ENCODE results near the gene ATRAID. TPM values are rescaled to one million over a fixed set of nuclear protein-coding genes. Genes with fewer than 3 reads are reported as not detected.
A peak's percentile ranks its signal among the peaks of the same experiment; 100 is the strongest.
"Not testable (repeated sequence)": the region's sequence is repeated elsewhere in the genome, so short reads cannot be mapped to it uniquely, and the experiment has no call there.

The ATRAID gene
- 100 to 1,000 TPM in 6 of 8 experiments, 10 to 100 TPM in 2; 77.0 to 252 (median 123) TPM for total RNA-seq

GRCh38 chr2:27211943-27212625 lies at the start of gene ATRAID, which contains the start of gene SLC5A6:
Gene ATRAID, plus strand, starts transcription at chr2:27212041. Its CDS starts 328 bp downstream, at chr2:27212369.
Gene SLC5A6, minus strand, starts transcription at chr2:27212268. Its CDS starts 4,618 bp downstream, at chr2:27207650.
- 0 to 1% (median 0%) methylated on average over 1 to 14 of the region's 73 CpGs; no CpG with 5 or more reads in 7 of the 10 experiments for WGBS, 10 experiments
- in situ Hi-C loops (cut with MboI; ENCODE audit: low pct_unique_long_range_greater_than_20kb in 2 of 9, low sequenced_read_pairs in 9 of 9, unreplicated experiment in 9 of 9) = loop anchor here in 1 of 9 experiments (25.0 kb wide), 1 partner anchor 125 kb away; the partner anchor contains the start of genes EMILIN1 and KHK
- peak; percentile 81 to 92 (median 89) for ATAC-seq (replicated peaks in 6 of 8)
- Histone ChIP-seq H3K4me3 (peak within 1 kb of the TSS; percentile 85 to 95 (median 93)), H3K4me1 (replicated peaks in 1 of 2) (peaks cover 19 to 23% of the 10 kb centered on the region in 2 donors), H3K27ac (peak within 1 kb of the TSS; percentile 98)

- in situ Hi-C loops (cut with MboI; ENCODE audit: low pct_unique_long_range_greater_than_20kb in 2 of 9, low sequenced_read_pairs in 9 of 9, unreplicated experiment in 9 of 9) = no loop called here
- H3K27ac ChIP-seq = no peak overlapping the region
- no peak overlapping the region for H3K4me3 ChIP-seq
- no peak for ATAC-seq (replicated peaks in 6 of 8)
- WGBS, 10 experiments = 48 to 93% (median 75%) methylated on average over 2 to 12 of the region's 15 CpGs
- no peaks in the 10 kb centered on the region for H3K4me1 ChIP-seq (replicated peaks in 1 of 2)
These were observed 49.4 kb upstream of the ATRAID start for GRCh38 chr2:27162151-27163121.

- H3K4me3 ChIP-seq = no peak overlapping the region
- H3K4me1 ChIP-seq (replicated peaks in 1 of 2) = no peaks in the 10 kb centered on the region
- in situ Hi-C loops (cut with MboI; ENCODE audit: low pct_unique_long_range_greater_than_20kb in 2 of 9, low sequenced_read_pairs in 9 of 9, unreplicated experiment in 9 of 9) = no loop called here
- no peak for ATAC-seq (replicated peaks in 6 of 8)
- H3K27ac ChIP-seq = no peak overlapping the region
- 38 to 93% (median 74%) methylated on average over 1 to 8 of the region's 8 CpGs; no CpG with 5 or more reads in 2 of the 10 experiments for WGBS, 10 experiments
These were observed 46.7 kb upstream of the ATRAID start for GRCh38 chr2:27164960-27165763.

GRCh38 chr2:27170581-27171337 lies 41.1 kb upstream of the ATRAID start:
- ATAC-seq (replicated peaks in 6 of 8) = no peak
- Histone ChIP-seq H3K4me1 (replicated peaks in 1 of 2) (no peaks in the 10 kb centered on the region), H3K27ac (no peak overlapping the region), H3K4me3 (no peak overlapping the region)
- WGBS, 10 experiments = 57 to 100% (median 88%) methylated on average over 1 to 5 of the region's 6 CpGs
- in situ Hi-C loops (cut with MboI; ENCODE audit: low pct_unique_long_range_greater_than_20kb in 2 of 9, low sequenced_read_pairs in 9 of 9, unreplicated experiment in 9 of 9) = no loop called here

- Histone ChIP-seq H3K27ac (no peak overlapping the region), H3K4me1 (replicated peaks in 1 of 2) (no peaks in the 10 kb centered on the region), H3K4me3 (no peak overlapping the region)
- ATAC-seq (replicated peaks in 6 of 8) = no peak
- 14 to 90% (median 75%) methylated on average over 1 to 8 of the region's 8 CpGs for WGBS, 10 experiments
- in situ Hi-C loops (cut with MboI; ENCODE audit: low pct_unique_long_range_greater_than_20kb in 2 of 9, low sequenced_read_pairs in 9 of 9, unreplicated experiment in 9 of 9) = no loop called here
These were observed 40.4 kb upstream of the ATRAID start for GRCh38 chr2:27171351-27171848.

GRCh38 chr2:27174638-27175037 lies 37.2 kb upstream of the ATRAID start:
- 26 to 80% (median 64%) methylated on average over 1 to 4 of the region's 6 CpGs for WGBS, 10 experiments
- peak in 4 of 8 experiments; percentile 28 to 84 (median 48) for ATAC-seq (replicated peaks in 6 of 8)
- no peaks in the 10 kb centered on the region for H3K4me1 ChIP-seq (replicated peaks in 1 of 2)

GRCh38 chr2:27175330-27175729 lies 36.5 kb upstream of the ATRAID start:
- no peak for ATAC-seq (replicated peaks in 6 of 8)
- WGBS, 10 experiments = 7 to 89% (median 51%) methylated on average over 4 to 8 of the region's 8 CpGs; no CpG with 5 or more reads in 1 of the 10 experiments
- Histone ChIP-seq H3K4me1 (replicated peaks in 1 of 2) (no peaks in the 10 kb centered on the region), H3K4me3 (no peak overlapping the region), H3K27ac (no peak overlapping the region)
- in situ Hi-C loops (cut with MboI; ENCODE audit: low pct_unique_long_range_greater_than_20kb in 2 of 9, low sequenced_read_pairs in 9 of 9, unreplicated experiment in 9 of 9) = loop anchor here in 1 of 9 experiments (25.0 kb wide), 1 partner anchor 213 kb away; the partner anchor contains the start of gene MAPRE3

More at GRCh38 chr2:27174638-27175037, 37.2 kb upstream of the ATRAID start:
- in situ Hi-C loops (cut with MboI; ENCODE audit: low pct_unique_long_range_greater_than_20kb in 2 of 9, low sequenced_read_pairs in 9 of 9, unreplicated experiment in 9 of 9) = loop anchor here in 1 of 9 experiments (25.0 kb wide), 1 partner anchor 212 kb away; the partner anchor contains the start of gene MAPRE3
- no peak overlapping the region for H3K27ac ChIP-seq
- H3K4me3 ChIP-seq = no peak overlapping the region

GRCh38 chr2:27175781-27176180 lies 36.1 kb upstream of the ATRAID start:
- not testable (repeated sequence) for H3K4me3 ChIP-seq; H3K4me1 ChIP-seq (replicated peaks in 1 of 2); H3K27ac ChIP-seq
- in situ Hi-C loops (cut with MboI; ENCODE audit: low pct_unique_long_range_greater_than_20kb in 2 of 9, low sequenced_read_pairs in 9 of 9, unreplicated experiment in 9 of 9) = loop anchor here in 1 of 9 experiments (25.0 kb wide), 1 partner anchor 213 kb away; the partner anchor contains the start of gene MAPRE3
- 87 to 100% methylated on average over 2 to 3 of the region's 4 CpGs; no CpG with 5 or more reads in 8 of the 10 experiments for whole genome bisulfite sequencing, 10 experiments
- ATAC-seq (replicated peaks in 6 of 8) = peak in 3 of 8 experiments; percentile 41 to 78 (median 73)

- Histone ChIP-seq H3K4me3 (no peak overlapping the region), H3K27ac (no peak overlapping the region), H3K4me1 (replicated peaks in 1 of 2) (no peaks in the 10 kb centered on the region)
- in situ Hi-C loops (cut with MboI; ENCODE audit: low pct_unique_long_range_greater_than_20kb in 2 of 9, low sequenced_read_pairs in 9 of 9, unreplicated experiment in 9 of 9) = loop anchor here in 1 of 9 experiments (25.0 kb wide), 1 partner anchor 215 kb away; the partner anchor contains the start of gene MAPRE3
- no peak for ATAC-seq (replicated peaks in 6 of 8)
- 40 to 92% (median 82%) methylated on average over 2 to 13 of the region's 15 CpGs for WGBS, 10 experiments
These were observed 34.1 kb upstream of the ATRAID start for GRCh38 chr2:27177441-27178351.

GRCh38 chr2:27178469-27178868 lies 33.4 kb upstream of the ATRAID start:
- no peak overlapping the region for H3K27ac ChIP-seq

More at GRCh38 chr2:27178469-27178868, 33.4 kb upstream of the ATRAID start:
- Histone ChIP-seq H3K4me1 (replicated peaks in 1 of 2) (no peaks in the 10 kb centered on the region), H3K4me3 (no peak overlapping the region)
- no peak for ATAC-seq (replicated peaks in 6 of 8)
- in situ Hi-C loops (cut with MboI; ENCODE audit: low pct_unique_long_range_greater_than_20kb in 2 of 9, low sequenced_read_pairs in 9 of 9, unreplicated experiment in 9 of 9) = loop anchor here in 1 of 9 experiments (25.0 kb wide), 1 partner anchor 216 kb away; the partner anchor contains the start of gene MAPRE3
- 33 to 100% (median 92%) methylated on average over 1 to 3 of the region's 3 CpGs; no CpG with 5 or more reads in 1 of the 10 experiments for WGBS, 10 experiments

Data from motor neuron (in vitro differentiated cells).